Measurements from ENCODE around the gene NEK6. TPM values are rescaled to one million over a fixed set of nuclear protein-coding genes. Genes with fewer than 3 reads are reported as not detected.
A peak's percentile ranks its signal among the peaks of the same experiment; 100 is the strongest.

Gene NEK6
- total RNA-seq, 2 experiments from 2014 or later: 7.0 to 8.0 TPM

- Mint-ChIP-seq H3K4me1 (peaks cover 45% of the 10 kb centered on the region), H3K36me3 (ENCODE audit: low read depth) (peaks cover 12% of the 10 kb centered on the region), H3K4me3 (peak overlapping the region; percentile 86), H3K27me3 (peaks cover 55% of the 10 kb centered on the region), H3K27ac (peak overlapping the region; percentile 70), H3K9me3 (no peaks in the 10 kb centered on the region)
- DNase-seq: no peak
- CTCF ChIA-PET: interaction anchor here (1.0 kb wide), 1 partner anchor 46 kb away, joined by 3 read pairs; no protein-coding TSS in a partner anchor
- POLR2A ChIA-PET: no interaction called here
Observed at GRCh38 chr9:124258607-124259157, 933 bp downstream of the NEK6 start.

DNA sequence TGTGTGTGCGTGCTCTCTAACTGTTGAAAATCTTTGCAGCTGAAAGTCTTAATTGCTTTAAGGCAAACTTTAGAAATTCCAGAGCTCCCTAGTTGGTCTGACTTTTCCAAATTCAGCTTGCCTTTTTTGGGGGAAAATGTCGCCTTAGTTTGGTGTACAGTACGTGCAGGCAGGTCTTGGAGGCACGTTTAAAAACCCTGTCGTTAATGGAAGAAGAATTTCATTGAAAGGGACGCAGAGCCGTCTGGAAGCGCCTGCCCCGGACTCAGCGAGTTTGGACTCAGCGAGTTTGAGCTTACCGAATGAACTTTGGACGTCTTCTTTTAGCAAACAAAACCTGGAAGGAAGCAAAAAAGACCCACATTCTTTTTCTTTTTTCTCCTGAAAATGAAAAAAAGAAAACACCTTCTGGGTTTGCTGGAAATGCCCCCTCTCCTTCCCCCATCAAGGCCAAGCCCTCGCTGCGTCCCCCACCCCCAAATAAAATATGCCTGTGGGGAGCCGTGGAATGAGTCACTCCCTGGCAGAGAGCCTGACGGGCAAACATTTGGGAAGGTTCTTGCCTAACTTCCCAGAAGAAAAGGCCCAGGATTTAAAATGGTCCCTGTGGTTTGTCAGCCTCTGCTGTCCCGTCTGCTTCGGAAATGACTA is 1.5 kb downstream of the NEK6 start:
- DNase-seq: no peak
- Mint-ChIP-seq H3K4me3 (peak overlapping the region; percentile 86), H3K27ac (no peak overlapping the region), H3K4me1 (peaks cover 39% of the 10 kb centered on the region), H3K36me3 (ENCODE audit: low read depth) (peaks cover 12% of the 10 kb centered on the region), H3K9me3 (no peaks in the 10 kb centered on the region), H3K27me3 (peaks cover 55% of the 10 kb centered on the region)
- POLR2A ChIA-PET: no interaction called here
- CTCF ChIA-PET: interaction anchor here (1.0 kb wide), 1 partner anchor 45 kb away, joined by 3 read pairs; no protein-coding TSS in a partner anchor

- H3K36me3 Mint-ChIP-seq (ENCODE audit: low read depth): peaks cover 12% of the 10 kb centered on the region
- H3K9me3 Mint-ChIP-seq: no peaks in the 10 kb centered on the region
- peaks cover 57% of the 10 kb centered on the region for H3K27me3 Mint-ChIP-seq
- POLR2A ChIA-PET: no interaction called here
- H3K4me3 Mint-ChIP-seq: no peak overlapping the region
- H3K27ac Mint-ChIP-seq: no peak overlapping the region
- CTCF ChIA-PET: no interaction called here
- H3K4me1 Mint-ChIP-seq: peaks cover 32% of the 10 kb centered on the region
- no peak for DNase-seq
Observed at GRCh38 chr9:124260769-124261603, 3.2 kb downstream of the NEK6 start.

GRCh38 chr9:124261736-124262648 is 4.2 kb downstream of the NEK6 start:
- Mint-ChIP-seq H3K9me3 (no peaks in the 10 kb centered on the region), H3K27ac (no peak overlapping the region), H3K4me1 (peaks cover 30% of the 10 kb centered on the region), H3K4me3 (no peak overlapping the region), H3K27me3 (peaks cover 49% of the 10 kb centered on the region), H3K36me3 (ENCODE audit: low read depth) (peaks cover 12% of the 10 kb centered on the region)
- ChIA-PET CTCF (interaction anchor here (0.6 to 1.4 kb wide), 2 partner anchors 17 to 80 kb away, joined by 3 to 4 read pairs; no protein-coding TSS in a partner anchor), POLR2A (no interaction called here)
- no peak for DNase-seq

GRCh38 chr9:124262649-124262972 is 4.9 kb downstream of the NEK6 start:
- H3K9me3 Mint-ChIP-seq: no peaks in the 10 kb centered on the region
- H3K4me3 Mint-ChIP-seq: no peak overlapping the region
- no peak for DNase-seq
- CTCF ChIA-PET: interaction anchor here (1.4 kb wide), 1 partner anchor 18 kb away, joined by 3 read pairs; no protein-coding TSS in a partner anchor
- peaks cover 8% of the 10 kb centered on the region for H3K36me3 Mint-ChIP-seq (ENCODE audit: low read depth)
- POLR2A ChIA-PET: no interaction called here
- peaks cover 26% of the 10 kb centered on the region for H3K4me1 Mint-ChIP-seq
- no peak overlapping the region for H3K27ac Mint-ChIP-seq
- peaks cover 44% of the 10 kb centered on the region for H3K27me3 Mint-ChIP-seq

GRCh38 chr9:124263213-124263612 is 5.5 kb downstream of the NEK6 start:
- H3K4me3 Mint-ChIP-seq: no peak overlapping the region
- peaks cover 46% of the 10 kb centered on the region for H3K27me3 Mint-ChIP-seq
- H3K27ac Mint-ChIP-seq: no peak overlapping the region
- peaks cover 7% of the 10 kb centered on the region for H3K36me3 Mint-ChIP-seq (ENCODE audit: low read depth)
- no peak for DNase-seq
- peaks cover 25% of the 10 kb centered on the region for H3K4me1 Mint-ChIP-seq
- POLR2A ChIA-PET: no interaction called here
- H3K9me3 Mint-ChIP-seq: no peaks in the 10 kb centered on the region
- CTCF ChIA-PET: interaction anchor here (1.4 kb wide), 1 partner anchor 18 kb away, joined by 3 read pairs; no protein-coding TSS in a partner anchor

- Mint-ChIP-seq H3K27ac (no peak overlapping the region), H3K9me3 (no peaks in the 10 kb centered on the region), H3K4me1 (peaks cover 20% of the 10 kb centered on the region), H3K36me3 (ENCODE audit: low read depth) (peaks cover 3% of the 10 kb centered on the region), H3K4me3 (no peak overlapping the region), H3K27me3 (peaks cover 39% of the 10 kb centered on the region)
- DNase-seq: no peak
- CTCF ChIA-PET: no interaction called here
- POLR2A ChIA-PET: no interaction called here
Observed at GRCh38 chr9:124263800-124264426, 6.2 kb downstream of the NEK6 start.

- ChIA-PET POLR2A (no interaction called here), CTCF (no interaction called here)
- Mint-ChIP-seq H3K27me3 (peaks cover 32% of the 10 kb centered on the region), H3K4me1 (peaks cover 14% of the 10 kb centered on the region), H3K27ac (no peak overlapping the region), H3K36me3 (ENCODE audit: low read depth) (no peaks in the 10 kb centered on the region), H3K4me3 (no peak overlapping the region), H3K9me3 (no peaks in the 10 kb centered on the region)
- DNase-seq: no peak
Observed at GRCh38 chr9:124264823-124265233, 7.1 kb downstream of the NEK6 start.

GRCh38 chr9:124265551-124265950 is 7.8 kb downstream of the NEK6 start:
- POLR2A ChIA-PET: no interaction called here
- peaks cover 12% of the 10 kb centered on the region for H3K4me1 Mint-ChIP-seq
- CTCF ChIA-PET: no interaction called here
- H3K27me3 Mint-ChIP-seq: peaks cover 26% of the 10 kb centered on the region
- no peaks in the 10 kb centered on the region for H3K36me3 Mint-ChIP-seq (ENCODE audit: low read depth)
- DNase-seq: no peak
- H3K27ac Mint-ChIP-seq: no peak overlapping the region
- no peaks in the 10 kb centered on the region for H3K9me3 Mint-ChIP-seq
- no peak overlapping the region for H3K4me3 Mint-ChIP-seq

GRCh38 chr9:124266139-124266825 is 8.5 kb downstream of the NEK6 start:
- Mint-ChIP-seq H3K27me3 (peaks cover 20% of the 10 kb centered on the region), H3K4me1 (peaks cover 5% of the 10 kb centered on the region), H3K27ac (no peak overlapping the region), H3K36me3 (ENCODE audit: low read depth) (no peaks in the 10 kb centered on the region), H3K4me3 (no peak overlapping the region), H3K9me3 (no peaks in the 10 kb centered on the region)
- ChIA-PET POLR2A (no interaction called here), CTCF (no interaction called here)
- no peak for DNase-seq

DNA sequence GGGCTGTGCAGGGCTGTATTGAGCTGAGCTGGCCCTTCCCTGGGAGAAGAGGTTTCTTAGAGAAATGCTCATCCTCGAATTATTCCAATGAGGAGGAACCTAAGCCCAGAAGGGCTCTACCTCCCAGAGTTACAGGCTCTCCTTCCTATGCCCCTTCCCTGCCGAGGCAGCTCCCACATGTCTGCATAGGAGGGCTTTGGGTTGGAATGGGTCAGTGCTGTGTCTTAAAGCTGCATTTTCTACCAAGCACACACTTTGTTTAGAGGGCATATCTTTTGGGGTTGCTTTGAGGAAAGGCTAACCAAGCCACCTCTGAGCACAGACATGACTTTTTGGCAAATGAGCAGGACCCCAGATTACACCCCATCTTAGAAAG is 9.1 kb downstream of the NEK6 start:
- Mint-ChIP-seq H3K9me3 (no peaks in the 10 kb centered on the region), H3K27me3 (peaks cover 15% of the 10 kb centered on the region), H3K4me3 (no peak overlapping the region), H3K4me1 (peaks cover 1% of the 10 kb centered on the region), H3K36me3 (ENCODE audit: low read depth) (no peaks in the 10 kb centered on the region), H3K27ac (no peak overlapping the region)
- no peak for DNase-seq
- ChIA-PET POLR2A (no interaction called here), CTCF (no interaction called here)

GRCh38 chr9:124267271-124267807 is 9.6 kb downstream of the NEK6 start:
- DNase-seq: no peak
- POLR2A ChIA-PET: no interaction called here
- Mint-ChIP-seq H3K36me3 (ENCODE audit: low read depth) (no peaks in the 10 kb centered on the region), H3K9me3 (no peaks in the 10 kb centered on the region), H3K4me1 (no peaks in the 10 kb centered on the region), H3K27me3 (peaks cover 11% of the 10 kb centered on the region), H3K4me3 (no peak overlapping the region), H3K27ac (no peak overlapping the region)
- CTCF ChIA-PET: no interaction called here

All from activated CD4-positive, alpha-beta T cell treated with anti-CD3 and anti-CD28 coated beads, Interleukin-2, amount 10 ng/mL, durations not matched to agents 7 days and 5 days (primary cell).